BLaER1 (cell line): ENCODE measurements around the gene DHRS1.

Source experiments
- H3K27ac ChIP-seq: shearing (Covaris generic); formaldehyde crosslinking; 2 replicates; pipeline ENCODE4 v1.8.1; 2022
- H3K27me3 ChIP-seq: shearing (Covaris generic); formaldehyde crosslinking; 2 replicates; pipeline ENCODE4 v1.8.1; 2022
- H3K36me3 ChIP-seq: shearing (Covaris generic); formaldehyde crosslinking; 2 replicates; pipeline ENCODE4 v1.8.1; 2022
- H3K4me1 ChIP-seq: shearing (Covaris generic); formaldehyde crosslinking; 2 replicates; pipeline ENCODE4 v1.8.1; 2022
- H3K4me2 ChIP-seq: shearing (Covaris generic); formaldehyde crosslinking; 2 replicates; pipeline ENCODE4 v1.8.1; 2022
- H3K4me3 ChIP-seq: shearing (Covaris generic); formaldehyde crosslinking; 2 replicates; pipeline ENCODE4 v1.8.1; 2022
- H3K9ac ChIP-seq: shearing (Covaris generic); formaldehyde crosslinking; 2 replicates; pipeline ENCODE4 v1.8.1; 2022
- H3K9me3 ChIP-seq: shearing (Covaris generic); formaldehyde crosslinking; 2 replicates; pipeline ENCODE4 v1.8.1; 2022
- H4K20me1 ChIP-seq: shearing (Covaris generic); formaldehyde crosslinking; 2 replicates; pipeline ENCODE4 v1.8.1; 2022
- Cebpa-rat ChIP-seq: shearing (Covaris generic); IDR thresholded peaks from 2 replicates; pipeline ENCODE4 v1.8.1; 2022

The DHRS1 gene

GRCh38 chr14:24297190-24297964 lies 2.2 kb downstream of the DHRS1 start:
- H3K27me3 ChIP-seq = no peaks in the 10 kb centered on the region
- H3K36me3 ChIP-seq = peaks cover 41% of the 10 kb centered on the region
- H3K4me1 ChIP-seq = peaks cover 53% of the 10 kb centered on the region
- TF ChIP-seq Cebpa-rat = no peak
- peaks cover 22% of the 10 kb centered on the region for H4K20me1 ChIP-seq
- H3K9me3 ChIP-seq = no peaks in the 10 kb centered on the region
- H3K9ac ChIP-seq = 0 out of 2 replicates have a peak overlapping the region, but pooled peaks have one; percentile 57
- no peak overlapping the region for H3K4me3 ChIP-seq
- H3K27ac ChIP-seq = no peak overlapping the region
- H3K4me2 ChIP-seq = peak overlapping the region; percentile 62

GRCh38 chr14:24296341-24297157 lies 3.0 kb downstream of the DHRS1 start:
- TF ChIP-seq Cebpa-rat = no peak
- H4K20me1 ChIP-seq = peaks cover 15% of the 10 kb centered on the region
- H3K9ac ChIP-seq = peak overlapping the region; percentile 57
- H3K27ac ChIP-seq = peak overlapping the region; percentile 5; the same call in 1 of the 2 replicates
- H3K36me3 ChIP-seq = peaks cover 41% of the 10 kb centered on the region
- H3K4me1 ChIP-seq = peaks cover 50% of the 10 kb centered on the region
- no peak overlapping the region for H3K4me3 ChIP-seq
- H3K27me3 ChIP-seq = no peaks in the 10 kb centered on the region
- H3K4me2 ChIP-seq = peak overlapping the region; percentile 62
- H3K9me3 ChIP-seq = no peaks in the 10 kb centered on the region

DNA sequence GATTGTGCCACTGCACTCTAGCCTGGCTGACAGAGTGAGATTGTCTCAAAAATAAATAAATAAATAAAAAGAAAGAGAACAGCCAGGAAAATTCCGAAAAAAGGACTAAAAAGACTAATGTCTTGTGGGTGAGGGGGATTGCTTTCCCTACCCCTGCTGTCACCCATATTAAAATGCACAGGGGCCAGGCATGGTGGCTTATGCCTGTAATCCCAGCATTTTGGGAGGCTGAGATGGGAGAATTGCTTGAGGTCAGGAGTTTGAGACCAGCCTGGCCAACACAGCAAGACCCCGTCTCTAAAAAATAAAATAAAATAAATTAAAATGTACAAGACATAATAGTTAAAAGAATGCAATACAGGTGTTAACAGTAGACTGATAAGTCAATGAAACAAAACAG lies 6.1 kb downstream of the DHRS1 start:
- no peak for TF ChIP-seq Cebpa-rat
- no peak overlapping the region for H3K4me2 ChIP-seq

DNA sequence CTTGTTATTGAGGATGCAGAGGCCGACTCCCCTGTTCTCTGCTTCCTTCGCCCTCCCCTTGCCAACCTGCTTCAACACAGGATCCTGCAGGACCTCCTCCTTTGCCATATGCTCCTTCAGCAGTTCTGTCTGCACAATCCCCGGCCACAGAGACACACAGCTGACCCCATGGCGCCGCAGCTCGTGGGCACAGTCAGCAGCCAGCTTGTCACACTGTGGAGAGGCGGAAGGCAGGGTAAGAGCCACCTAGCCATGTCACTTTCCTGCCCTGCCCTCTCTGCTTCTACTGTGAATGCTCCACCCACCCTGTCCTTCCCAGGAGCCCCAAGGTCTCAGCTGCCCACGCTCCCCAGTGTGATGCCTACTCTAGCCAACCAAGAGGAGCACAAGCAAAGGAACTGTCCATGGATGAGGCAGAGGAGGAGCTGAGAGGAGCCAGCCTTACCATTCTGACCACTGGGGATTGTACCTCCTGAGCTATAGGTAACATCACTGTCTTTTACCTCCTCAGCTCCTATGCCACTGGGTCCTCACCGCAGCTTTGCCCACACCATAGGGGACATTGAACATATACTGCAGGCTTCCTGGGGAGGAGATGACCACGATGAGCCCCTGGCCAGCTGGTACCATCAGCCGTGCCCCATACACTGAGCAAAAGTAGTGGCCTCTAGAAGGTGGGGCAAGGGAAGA lies 7.3 kb downstream of the DHRS1 start:
- H3K9ac ChIP-seq = no peak overlapping the region
- no peak overlapping the region for H3K4me2 ChIP-seq
- H3K36me3 ChIP-seq = peaks cover 57% of the 10 kb centered on the region
- H3K4me3 ChIP-seq = no peak overlapping the region
- no peak for TF ChIP-seq Cebpa-rat
- H3K4me1 ChIP-seq = peaks cover 29% of the 10 kb centered on the region
- no peaks in the 10 kb centered on the region for H4K20me1 ChIP-seq
- no peaks in the 10 kb centered on the region for H3K9me3 ChIP-seq
- H3K27me3 ChIP-seq = no peaks in the 10 kb centered on the region
- no peak overlapping the region for H3K27ac ChIP-seq

More for the DNA sequence above, 6.1 kb downstream of the DHRS1 start:
- no peaks in the 10 kb centered on the region for H3K27me3 ChIP-seq
- no peaks in the 10 kb centered on the region for H3K9me3 ChIP-seq
- H3K27ac ChIP-seq = no peak overlapping the region
- no peak overlapping the region for H3K4me3 ChIP-seq
- H3K9ac ChIP-seq = no peak overlapping the region
- H3K4me1 ChIP-seq = peaks cover 29% of the 10 kb centered on the region
- H3K36me3 ChIP-seq = peaks cover 57% of the 10 kb centered on the region
- H4K20me1 ChIP-seq = no peaks in the 10 kb centered on the region

DNA sequence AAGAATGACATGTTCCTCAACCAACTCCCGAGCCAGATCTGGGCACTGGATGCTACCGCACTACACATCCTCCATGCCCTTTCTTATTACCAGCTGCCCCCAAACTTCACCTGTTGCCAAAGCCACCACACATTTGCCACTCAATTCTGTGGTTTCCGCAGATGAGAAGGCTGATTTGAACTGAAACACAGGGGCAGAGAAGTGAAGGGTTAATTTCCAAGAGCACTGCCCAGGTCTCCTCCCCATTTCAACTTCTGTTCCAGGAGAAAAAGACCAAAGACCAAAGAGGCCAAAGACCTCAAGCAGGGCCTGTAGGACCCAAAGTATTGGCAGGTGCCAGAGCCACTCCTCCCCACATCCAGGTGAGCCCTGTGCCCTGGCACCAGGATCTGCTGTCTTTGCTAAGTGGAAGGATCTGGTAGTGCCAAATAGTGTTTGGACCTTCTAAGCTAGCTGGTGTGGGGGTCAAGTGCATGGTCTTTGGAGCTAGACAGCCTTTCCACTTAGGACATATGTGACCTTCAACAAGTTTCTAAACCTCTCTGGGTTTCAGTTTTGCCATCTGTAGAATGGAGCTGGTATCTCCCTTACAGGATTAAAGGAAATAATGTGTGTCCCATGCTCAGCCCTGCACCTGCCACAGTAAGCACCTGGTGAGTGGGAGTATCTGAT lies 8.0 kb downstream of the DHRS1 start:
- no peak overlapping the region for H3K4me3 ChIP-seq
- H3K9ac ChIP-seq = no peak overlapping the region
- no peaks in the 10 kb centered on the region for H3K9me3 ChIP-seq
- no peak for TF ChIP-seq Cebpa-rat
- peaks cover 57% of the 10 kb centered on the region for H3K36me3 ChIP-seq
- no peak overlapping the region for H3K4me2 ChIP-seq
- no peak overlapping the region for H3K27ac ChIP-seq
- no peaks in the 10 kb centered on the region for H3K27me3 ChIP-seq
- peaks cover 24% of the 10 kb centered on the region for H3K4me1 ChIP-seq
- no peaks in the 10 kb centered on the region for H4K20me1 ChIP-seq

- Histone ChIP-seq H3K4me3 (no peak overlapping the region), H3K27me3 (no peaks in the 10 kb centered on the region), H4K20me1 (no peaks in the 10 kb centered on the region), H3K4me1 (peaks cover 16% of the 10 kb centered on the region), H3K9ac (no peak overlapping the region), H3K4me2 (no peak overlapping the region), H3K27ac (no peak overlapping the region), H3K36me3 (peaks cover 52% of the 10 kb centered on the region), H3K9me3 (no peaks in the 10 kb centered on the region)
- no peak for TF ChIP-seq Cebpa-rat
Observed at GRCh38 chr14:24290746-24291145, 8.8 kb downstream of the DHRS1 start.

- TF ChIP-seq Cebpa-rat = no peak
- Histone ChIP-seq H3K9ac (no peak overlapping the region), H3K4me1 (peaks cover 16% of the 10 kb centered on the region), H4K20me1 (no peaks in the 10 kb centered on the region), H3K4me3 (no peak overlapping the region), H3K27me3 (no peaks in the 10 kb centered on the region), H3K9me3 (no peaks in the 10 kb centered on the region), H3K4me2 (peak overlapping the region; percentile 4; the same call in 1 of the 2 replicates), H3K36me3 (peaks cover 46% of the 10 kb centered on the region), H3K27ac (no peak overlapping the region)
Observed at GRCh38 chr14:24289649-24290280, 9.8 kb downstream of the DHRS1 start.

DNA sequence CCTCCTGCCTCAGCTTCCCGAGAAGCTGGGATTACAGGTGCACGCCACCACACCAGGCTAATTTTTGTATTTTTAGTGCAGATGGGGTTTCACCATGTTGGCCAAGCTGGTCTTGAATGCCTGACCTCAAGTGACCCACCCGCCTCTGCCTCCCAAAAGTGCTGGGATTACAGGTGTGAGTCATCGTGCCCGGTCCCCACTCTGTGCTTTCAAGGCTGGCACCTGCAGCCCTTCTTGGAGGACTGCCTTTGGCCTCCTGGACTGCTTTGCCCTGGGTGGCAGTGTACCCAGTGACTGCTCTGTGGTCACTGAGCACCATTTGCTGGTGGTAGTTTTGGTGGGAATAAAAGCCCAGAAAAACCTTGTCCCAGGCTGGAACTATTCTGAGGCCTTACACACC lies 12.6 kb downstream of the DHRS1 start:
- H3K4me1 ChIP-seq = peaks cover 16% of the 10 kb centered on the region

GRCh38 chr14:24285351-24285750 lies 14.2 kb downstream of the DHRS1 start:
- no peak overlapping the region for H3K4me2 ChIP-seq
- H3K36me3 ChIP-seq = peaks cover 13% of the 10 kb centered on the region; the same call in 1 of the 2 replicates
- peaks cover 16% of the 10 kb centered on the region for H3K4me1 ChIP-seq
- H3K27ac ChIP-seq = no peak overlapping the region
- no peaks in the 10 kb centered on the region for H3K27me3 ChIP-seq
- H3K9me3 ChIP-seq = no peaks in the 10 kb centered on the region
- TF ChIP-seq Cebpa-rat = no peak
- no peaks in the 10 kb centered on the region for H4K20me1 ChIP-seq
- H3K9ac ChIP-seq = no peak overlapping the region
- H3K4me3 ChIP-seq = no peak overlapping the region

More for the DNA sequence above, 12.6 kb downstream of the DHRS1 start:
- Histone ChIP-seq H3K27ac (no peak overlapping the region), H3K4me2 (no peak overlapping the region), H3K9ac (no peak overlapping the region), H4K20me1 (no peaks in the 10 kb centered on the region), H3K4me3 (no peak overlapping the region), H3K27me3 (no peaks in the 10 kb centered on the region), H3K36me3 (peaks cover 29% of the 10 kb centered on the region), H3K9me3 (no peaks in the 10 kb centered on the region)
- no peak for TF ChIP-seq Cebpa-rat
